GM04503 (cell line): ENCODE data around the gene MBD6.
"Not testable (repeated sequence)": the region's sequence is repeated elsewhere in the genome, so short reads cannot be mapped to it uniquely, and the experiment has no call there.

ENCODE experiments used
- DNase-seq: peaks from one replicate; pipeline ENCODE4 v3.0.0-alpha.2; 2012; ENCODE audit warnings: low read depth

MBD6 gene

DNA sequence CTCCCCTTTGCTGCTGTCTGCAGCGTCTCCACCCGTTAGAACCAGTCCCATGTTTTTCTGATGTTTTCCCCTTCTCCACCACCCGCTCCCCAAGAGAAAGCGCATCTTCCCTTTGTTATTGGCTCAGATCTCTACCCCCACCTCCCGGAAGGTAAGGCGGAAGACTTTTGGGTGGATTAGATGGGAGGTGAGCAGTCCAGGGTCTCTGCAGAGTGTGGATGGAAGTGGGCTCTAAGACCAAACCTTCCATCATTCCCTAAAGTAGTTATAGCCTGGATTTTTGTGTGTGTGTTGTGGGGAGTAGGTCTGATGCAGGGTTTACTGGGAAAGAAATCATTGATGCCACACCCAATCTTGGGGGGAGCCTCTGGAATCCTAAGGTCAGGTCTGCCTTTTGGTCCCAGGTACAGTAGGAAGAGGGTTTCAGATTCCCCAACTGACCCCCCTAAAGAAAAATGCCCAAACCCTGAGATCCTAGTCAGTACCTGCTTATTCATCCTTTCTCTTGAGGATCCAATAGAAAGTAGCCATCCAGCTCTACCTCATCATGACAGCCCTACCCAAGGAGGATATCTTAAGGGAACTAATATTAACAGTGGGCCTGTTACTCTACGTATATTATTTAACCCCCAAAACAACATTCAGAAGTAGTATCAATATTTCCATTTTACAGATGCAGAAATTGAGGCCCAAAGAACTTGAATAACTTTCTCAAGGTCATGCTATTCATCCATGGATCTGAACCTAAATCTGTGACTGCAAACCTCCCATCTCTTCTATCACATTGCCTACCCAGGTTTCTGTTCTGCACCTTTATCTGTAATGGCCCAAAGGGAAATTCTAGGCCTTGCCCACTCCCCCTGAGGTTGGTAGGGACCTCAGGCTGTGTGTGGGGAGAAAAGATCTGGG, 28.3 kb downstream of the MBD6 start:
- no peak for DNase-seq

DNA sequence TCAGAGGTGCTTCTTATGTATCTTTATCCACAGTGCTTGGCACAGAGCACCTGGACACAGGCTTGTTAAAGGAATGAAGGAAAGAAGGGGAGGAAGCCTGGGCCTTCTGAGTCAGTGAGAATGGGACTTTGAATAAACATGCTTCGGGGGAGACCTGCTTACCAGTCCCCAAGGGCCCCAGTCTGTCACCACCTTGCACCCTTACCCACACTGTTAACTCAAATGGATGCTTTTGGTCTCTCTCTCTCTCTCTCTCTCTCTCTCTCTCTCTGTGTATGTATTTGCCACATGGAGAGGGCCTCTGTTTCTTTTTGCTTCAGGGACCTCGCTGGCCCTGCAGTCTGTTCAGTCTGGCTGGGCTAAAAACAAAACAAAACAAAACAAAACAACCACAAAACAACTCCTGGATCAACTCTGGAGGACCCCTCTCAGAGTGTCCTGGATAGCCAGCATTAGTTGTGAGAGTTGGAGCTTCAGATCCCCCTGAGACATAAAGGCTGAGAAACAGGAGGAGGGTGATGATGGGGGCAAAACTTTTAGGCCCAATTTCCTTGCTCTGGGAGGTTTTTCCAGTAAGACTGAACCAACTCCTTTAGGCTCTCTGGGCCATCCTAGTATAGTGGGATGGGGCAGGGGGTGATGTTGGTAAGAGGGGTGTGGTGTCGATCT, 29.1 kb downstream of the MBD6 start:
- no peak for DNase-seq

DNA sequence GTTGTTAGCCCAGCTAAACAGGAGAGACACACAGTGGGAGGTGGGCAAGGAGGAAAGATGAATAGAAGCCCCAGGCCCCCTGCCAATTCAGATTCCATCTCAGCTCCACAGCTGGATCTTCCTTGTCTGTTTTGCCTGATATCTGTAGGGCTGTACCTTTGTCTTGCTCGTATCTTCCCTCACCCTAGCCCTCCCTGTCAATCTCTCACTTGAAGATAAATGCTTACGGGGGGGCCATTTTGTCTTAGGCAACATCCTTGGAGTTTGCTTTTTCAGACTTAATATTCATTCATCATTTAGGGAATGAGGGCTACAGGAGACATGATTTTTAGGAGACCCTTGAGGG, 29.7 kb downstream of the MBD6 start:
- no peak for DNase-seq

DNA sequence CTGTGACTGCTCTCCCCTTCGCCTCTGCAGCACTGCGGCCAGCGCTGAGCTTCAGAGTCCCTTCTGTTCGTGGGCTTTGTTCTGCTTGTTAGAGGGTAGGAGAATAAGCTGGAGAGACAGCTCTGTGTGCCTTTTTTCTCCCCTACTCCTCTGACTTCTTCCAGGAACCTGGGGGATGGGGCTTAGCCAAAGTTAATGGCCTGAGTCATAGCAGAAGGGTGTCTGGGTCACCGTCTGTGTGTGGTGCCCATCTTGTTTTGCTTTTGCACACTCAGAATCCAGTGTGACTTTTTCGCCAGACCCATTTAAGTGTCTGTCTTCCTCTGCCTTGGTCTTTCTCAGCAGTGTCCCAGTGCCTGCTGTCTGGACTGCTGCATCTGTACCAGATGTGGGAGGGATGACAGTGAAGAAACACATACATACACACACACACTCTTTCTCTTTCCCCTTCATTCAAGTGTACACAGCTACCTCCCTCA, 30.2 kb downstream of the MBD6 start:
- DNase-seq = peak; percentile 16

DNA sequence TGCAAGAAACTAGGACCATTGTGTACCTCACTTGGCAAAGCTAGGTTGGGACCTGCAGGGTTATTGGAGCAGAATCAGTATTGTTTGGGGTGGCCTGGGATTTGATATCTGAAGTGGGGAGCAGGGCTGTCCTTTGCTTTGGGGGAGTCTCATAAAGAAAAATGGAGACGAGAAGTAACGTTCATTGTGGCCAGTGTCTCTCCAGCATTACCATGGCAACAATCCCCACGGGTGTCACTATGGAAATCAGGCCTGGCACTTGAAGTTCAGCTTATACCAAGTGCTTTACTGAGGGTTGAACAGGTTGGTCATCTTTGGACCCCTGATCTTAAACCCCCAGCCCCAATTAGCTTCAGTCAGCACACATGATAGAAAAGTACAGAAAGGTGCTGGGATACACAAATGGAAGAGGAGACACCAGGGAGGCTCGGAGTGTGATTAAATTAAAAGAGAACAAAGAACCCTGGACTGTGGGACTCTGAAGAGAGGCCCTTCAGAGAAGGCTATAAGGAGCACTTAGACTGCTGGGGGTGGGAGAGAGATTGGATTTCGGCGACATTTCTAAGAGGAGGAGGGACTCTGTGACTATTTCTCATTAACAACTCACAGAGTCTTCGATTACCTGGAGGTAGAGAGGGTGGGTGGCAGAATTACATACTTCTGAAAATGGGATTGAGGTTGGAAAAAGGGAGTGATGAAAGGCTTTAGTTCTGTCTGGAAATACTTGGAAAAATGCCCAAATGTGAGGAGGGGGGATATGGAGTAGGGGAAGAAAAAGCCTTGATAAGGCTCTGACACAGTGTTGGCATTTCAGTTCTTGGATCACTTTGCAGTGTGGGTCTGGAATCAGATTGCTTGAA, 30.9 kb downstream of the MBD6 start:
- DNase-seq = no peak

DNA sequence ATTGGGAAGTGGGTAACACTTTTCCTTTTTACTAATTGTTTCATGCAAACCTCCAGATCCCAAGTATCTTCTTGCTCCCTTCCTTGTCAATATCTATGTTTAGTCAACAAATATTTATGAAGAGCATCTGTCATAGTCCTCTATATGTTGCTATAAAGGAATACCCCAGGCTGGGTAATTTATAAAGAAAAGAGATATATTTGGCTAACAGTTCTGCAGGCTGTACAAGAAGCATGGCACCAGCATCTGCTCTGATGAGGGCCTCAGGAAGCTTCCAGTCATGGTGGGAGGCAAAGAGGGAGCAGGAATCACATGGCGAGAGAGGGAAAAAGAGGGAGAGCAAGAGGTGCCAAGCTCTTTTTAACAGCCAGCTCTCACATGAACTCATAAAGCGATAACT, 31.8 kb downstream of the MBD6 start:
- no peak for DNase-seq

DNA sequence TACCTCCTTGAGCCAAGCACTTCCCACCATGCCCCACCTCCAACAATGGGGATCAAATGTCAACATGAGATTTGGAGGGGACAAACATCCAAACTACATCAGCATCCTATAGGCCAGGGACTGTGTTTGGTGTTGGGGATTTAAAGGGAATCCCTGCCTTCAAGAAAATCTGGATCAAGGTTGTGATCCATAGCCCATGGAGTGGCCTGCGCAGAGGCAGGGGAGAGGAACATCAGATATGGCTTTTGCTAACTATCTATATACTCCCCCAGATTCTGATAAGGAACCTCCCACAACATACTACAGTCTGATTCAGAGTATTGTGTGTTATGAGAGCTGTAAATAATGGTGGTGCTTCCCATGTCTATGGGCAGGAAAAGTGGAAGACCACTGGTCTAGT, 32.3 kb downstream of the MBD6 start:
- no peak for DNase-seq

DNA sequence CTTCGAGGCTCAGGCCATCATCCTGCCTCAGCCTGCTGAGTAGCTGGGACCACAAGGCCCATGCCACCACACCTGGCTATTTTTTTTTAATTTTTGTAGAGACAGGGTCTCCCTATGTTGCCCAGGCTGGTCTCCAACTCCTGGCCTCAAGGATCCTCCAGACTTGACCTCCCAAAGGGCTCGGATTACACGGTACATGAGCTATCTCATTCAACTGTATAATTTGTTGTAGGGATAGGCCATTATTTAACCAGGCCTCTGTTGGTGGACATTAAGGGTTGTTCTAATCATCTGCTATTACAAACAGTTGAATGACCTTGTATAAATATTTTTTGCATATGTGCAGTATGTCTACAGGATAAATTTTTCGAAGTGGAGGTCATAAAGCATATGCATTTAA, 36.2 kb downstream of the MBD6 start:
- DNase-seq = no peak

DNA sequence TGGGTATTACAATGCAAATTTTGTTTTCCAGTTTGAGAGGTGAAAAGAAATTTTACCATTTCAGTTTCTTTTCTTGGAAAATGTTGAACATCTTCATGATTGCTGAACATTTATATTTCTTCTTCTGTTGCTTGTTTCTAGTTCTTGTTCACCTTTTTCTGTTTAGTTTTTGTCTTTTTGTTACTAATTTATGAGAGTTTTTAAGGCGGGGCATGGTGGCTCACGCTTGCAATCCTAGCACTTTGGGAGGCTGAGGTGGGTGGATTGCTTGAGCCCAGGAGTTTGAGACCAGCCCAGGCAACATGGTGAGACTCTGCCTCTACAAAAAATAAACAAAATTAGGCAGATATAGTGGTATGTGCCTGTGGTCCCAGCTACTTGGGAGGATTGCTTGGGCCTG, 37.9 kb downstream of the MBD6 start:
- no peak for DNase-seq

DNA sequence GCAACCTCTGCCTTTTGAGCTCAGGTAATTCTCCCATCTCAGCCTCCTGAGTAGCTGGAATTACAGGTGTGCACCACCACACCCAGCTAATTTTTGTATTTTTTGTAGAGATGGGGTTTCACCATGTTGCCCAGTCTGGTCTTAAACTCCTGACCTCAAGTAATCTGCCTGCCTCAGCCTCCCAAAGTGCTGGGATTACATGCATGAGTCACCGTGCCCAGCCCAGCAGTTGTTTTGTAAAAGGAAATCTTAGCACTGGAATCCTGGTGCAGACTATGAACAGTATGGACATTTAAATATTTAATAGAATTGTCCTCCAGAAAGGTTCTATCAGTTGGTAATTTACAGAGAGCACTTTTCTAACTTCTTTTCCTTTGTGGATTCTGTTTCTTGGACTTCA, 38.5 kb downstream of the MBD6 start:
- not testable (repeated sequence) for DNase-seq

DNA sequence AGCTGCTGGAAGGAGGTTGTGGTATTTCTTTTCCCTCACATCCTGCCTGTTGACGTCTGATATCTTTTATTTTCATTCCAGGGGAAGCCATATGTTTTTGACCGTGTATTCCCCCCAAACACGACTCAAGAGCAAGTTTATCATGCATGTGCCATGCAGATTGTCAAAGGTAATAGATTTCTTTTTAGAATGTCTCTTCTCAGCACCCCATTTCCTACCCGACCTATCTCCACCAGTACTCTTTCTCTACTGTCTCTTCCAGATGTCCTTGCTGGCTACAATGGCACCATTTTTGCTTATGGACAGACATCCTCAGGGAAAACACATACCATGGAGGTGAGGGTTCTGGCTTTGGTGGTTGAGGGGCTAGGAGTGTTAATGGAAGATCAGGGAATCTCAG, 40.7 kb downstream of the MBD6 start:
- DNase-seq = no peak

DNA sequence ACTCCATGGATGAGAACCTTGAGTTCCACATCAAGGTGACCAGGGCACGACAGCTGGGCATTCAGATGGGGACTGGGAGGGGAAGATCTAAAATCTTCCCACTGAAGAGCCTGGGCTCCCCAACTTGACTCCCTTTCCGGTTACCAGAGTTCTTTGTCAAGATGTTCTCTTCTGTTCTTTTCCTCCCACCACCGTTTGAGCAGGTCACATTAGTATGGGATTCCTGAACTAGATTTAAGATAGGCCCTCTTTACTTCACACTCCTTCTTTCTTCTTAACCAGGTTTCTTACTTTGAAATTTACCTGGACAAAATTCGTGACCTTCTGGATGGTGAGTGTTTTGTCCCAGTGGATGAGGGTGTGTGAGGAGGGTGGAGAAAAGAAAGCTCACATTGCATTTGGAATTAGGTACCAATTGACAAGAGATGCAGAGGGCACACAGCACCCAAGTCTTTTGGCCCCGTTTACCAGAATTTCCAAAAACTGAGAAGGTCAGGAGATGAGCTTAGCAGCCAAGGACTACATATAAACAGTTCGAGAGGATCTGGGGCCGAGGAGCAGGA, 41.6 kb downstream of the MBD6 start:
- DNase-seq = no peak

DNA sequence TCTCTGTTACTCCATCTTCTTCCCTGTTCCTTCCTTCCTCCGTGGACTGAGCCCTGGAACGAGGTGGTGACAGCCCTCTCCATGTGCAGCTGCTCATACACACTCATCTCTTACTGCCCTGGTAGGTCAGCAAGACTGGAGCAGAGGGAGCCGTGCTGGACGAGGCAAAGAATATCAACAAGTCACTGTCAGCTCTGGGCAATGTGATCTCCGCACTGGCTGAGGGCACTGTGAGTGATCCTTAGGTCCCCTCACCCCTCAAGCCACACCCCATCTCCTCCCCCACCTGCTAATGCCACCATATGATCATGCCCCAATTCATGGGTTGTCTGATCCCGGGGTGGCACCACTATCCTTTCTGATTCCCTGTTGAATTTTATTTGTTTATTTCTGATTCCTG, 46.2 kb downstream of the MBD6 start:
- no peak for DNase-seq

DNA sequence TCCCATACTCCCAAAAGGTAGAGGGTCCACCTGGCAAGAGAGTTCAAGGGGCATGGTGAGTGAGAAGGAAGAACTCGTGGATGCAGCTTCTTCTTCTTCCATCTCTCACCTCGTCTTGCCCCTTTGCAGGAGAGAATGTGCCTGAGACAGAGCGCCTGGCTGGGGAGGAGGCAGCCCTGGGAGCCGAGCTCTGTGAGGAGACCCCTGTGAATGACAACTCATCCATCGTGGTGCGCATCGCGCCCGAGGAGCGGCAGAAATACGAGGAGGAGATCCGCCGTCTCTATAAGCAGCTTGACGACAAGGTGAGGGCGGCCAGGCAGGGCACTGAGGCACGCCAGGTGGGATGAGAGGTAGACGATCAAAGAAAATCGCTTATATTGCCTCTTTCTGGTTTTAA, 47.2 kb downstream of the MBD6 start:
- no peak for DNase-seq

DNA sequence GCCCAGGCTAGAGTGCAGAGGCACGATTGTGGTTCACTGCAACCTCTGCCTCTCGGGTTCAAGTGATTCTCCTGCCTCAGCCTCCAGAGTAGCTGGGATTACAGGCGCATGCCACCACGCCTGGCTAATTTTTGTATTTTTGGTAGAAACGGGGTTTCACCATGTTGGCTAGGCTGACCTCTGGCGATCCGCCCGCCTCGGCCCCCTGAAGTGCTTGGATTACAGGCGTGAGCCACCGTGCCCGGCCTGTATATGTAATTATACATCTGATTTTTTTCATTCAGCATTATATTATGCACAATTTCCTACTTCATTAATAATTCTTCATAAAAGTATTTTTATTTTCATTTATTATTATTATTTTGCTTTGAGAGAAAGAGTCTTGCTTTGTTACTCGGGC, 47.8 kb downstream of the MBD6 start:
- DNase-seq = not testable (repeated sequence)

DNA sequence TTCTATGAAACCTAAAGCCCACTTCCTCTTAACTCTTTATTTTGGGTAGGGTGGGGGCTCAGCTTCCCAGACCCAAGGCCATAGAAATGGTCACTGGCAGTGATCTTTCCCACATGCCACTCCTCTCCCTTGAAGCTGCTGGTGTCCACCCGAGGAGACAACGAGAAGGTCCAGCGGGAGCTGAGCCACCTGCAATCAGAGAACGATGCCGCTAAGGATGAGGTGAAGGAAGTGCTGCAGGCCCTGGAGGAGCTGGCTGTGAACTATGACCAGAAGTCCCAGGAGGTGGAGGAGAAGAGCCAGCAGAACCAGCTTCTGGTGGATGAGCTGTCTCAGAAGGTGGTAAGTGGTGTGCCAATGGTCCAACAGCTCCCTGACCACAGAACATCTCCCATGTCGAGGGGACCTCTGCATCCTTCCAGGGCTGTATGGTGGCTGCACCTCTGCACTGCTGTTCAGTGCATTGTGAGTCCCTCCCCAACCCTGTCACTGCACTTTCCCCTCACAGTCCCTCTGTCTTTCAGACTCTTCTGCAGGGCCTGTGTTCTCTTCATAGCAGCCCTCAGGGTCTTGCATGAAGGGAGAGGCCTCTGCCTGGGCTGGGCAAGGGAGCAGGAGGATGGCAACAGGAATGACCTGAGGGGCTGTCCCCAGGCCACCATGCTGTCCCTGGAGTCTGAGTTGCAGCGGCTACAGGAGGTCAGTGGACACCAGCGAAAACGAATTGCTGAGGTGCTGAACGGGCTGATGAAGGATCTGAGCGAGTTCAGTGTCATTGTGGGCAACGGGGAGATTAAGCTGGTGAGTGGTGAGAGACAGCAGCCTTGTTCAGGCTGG, 49.5 kb downstream of the MBD6 start:
- DNase-seq = no peak

DNA sequence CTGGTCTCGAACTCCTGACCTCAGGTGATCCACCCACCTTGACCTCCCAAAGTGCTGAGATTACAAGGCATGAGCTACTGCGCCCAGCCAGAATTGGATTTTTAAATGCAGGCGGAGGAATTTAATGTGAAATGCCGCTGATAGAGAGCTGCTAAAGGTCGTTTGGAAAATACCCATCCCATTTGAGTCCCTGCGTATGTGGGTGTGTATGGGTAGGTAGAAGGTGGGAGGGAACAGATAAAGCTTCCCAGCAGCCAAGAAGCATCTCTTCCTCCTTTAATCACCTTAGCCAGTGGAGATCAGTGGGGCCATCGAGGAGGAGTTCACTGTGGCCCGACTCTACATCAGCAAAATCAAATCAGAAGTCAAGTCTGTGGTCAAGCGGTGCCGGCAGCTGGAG, 52.2 kb downstream of the MBD6 start:
- no peak for DNase-seq

DNA sequence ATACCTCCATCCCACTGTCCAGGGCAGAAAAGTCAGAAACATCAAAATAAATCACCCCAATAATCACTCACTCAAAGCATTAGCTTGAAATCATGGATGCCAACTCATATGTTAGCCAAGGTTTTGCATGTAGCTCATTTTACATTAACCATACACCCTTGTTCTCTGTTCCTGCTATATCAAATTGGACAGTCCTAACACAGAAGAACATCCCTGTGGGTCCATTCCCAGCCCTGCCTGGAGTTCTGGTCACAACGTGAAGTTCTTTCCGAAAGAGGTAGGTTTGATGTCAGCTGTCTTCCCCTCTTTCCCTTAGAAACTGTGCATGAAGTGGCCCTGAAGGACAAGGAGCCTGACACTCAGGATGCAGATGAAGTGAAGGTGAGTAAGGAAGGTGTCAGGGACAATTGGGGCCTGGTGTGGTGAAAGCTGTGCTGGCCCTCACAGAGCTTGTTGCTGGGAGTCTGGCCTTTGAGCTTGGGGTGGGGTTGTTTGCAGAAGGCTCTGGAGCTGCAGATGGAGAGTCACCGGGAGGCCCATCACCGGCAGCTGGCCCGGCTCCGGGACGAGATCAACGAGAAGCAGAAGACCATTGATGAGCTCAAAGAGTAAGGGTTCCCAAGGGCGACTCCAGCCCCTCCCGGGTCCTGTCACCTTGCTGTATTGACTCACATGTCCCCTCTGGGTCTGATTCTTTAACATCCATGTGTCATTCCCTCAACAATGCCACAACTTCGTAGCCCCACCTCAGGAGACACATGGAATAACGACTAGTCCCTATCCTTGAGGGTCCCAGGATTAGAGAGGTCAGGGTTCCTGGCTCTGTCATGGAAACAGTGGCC, 53.4 kb downstream of the MBD6 start:
- no peak for DNase-seq

DNA sequence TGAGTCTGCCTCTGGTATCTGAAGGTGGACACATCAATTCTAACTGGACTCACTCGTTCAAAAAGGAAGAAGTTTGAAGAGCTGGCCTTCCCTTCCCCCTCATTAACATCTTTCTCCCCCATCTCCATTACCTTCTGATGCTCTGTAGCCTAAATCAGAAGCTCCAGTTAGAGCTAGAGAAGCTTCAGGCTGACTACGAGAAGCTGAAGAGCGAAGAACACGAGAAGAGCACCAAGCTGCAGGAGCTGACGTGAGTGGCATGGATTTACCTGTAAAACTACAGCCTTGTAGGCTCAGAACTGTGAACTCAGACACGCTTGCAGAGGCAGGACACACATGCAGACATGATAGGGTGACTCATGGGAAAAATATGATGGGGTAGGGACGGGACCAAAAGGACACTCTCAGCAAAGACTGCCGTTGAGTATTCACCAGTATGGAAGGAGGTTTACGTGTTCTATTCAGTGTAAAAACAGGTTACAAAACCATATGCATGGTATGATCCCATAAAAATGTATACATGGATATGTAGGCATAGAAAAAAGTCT, 54.1 kb downstream of the MBD6 start:
- DNase-seq = no peak
